ENCODE measurements around the gene STRAP. TPM values are rescaled to one million over a fixed set of nuclear protein-coding genes. Genes with fewer than 3 reads are reported as not detected.

The STRAP gene
- total and polyA plus RNA-seq, 2 of the 8 experiments (the other 6 are each of a cell fraction or from before 2014, with no cell fraction given) = 107 to 251 TPM

GRCh38 chr12:15837141-15837790, 44.9 kb upstream of the STRAP start (continued):
- TF ChIP-seq KDM1A (IDR thresholded peaks at IDR 0.05; ENCODE audit: borderline replicate concordance, low read length) (no peak), SP2 (IDR thresholded peaks at IDR 0.05; ENCODE audit: low read length) (no peak), BRCA1 (IDR thresholded peaks at IDR 0.05; ENCODE audit: low read depth, low read length) (no peak), POU5F1 (IDR thresholded peaks at IDR 0.05; ENCODE audit: low read depth, low read length) (no peak), ATF3 (IDR thresholded peaks at IDR 0.05; ENCODE audit: insufficient read depth, low read depth, low read length) (no peak)

Data from H1 (cell line).